ENCODE measurements around the gene CD8B. TPM values are rescaled to one million over a fixed set of nuclear protein-coding genes. Genes with fewer than 3 reads are reported as not detected.

CD8B gene
- total RNA-seq, 1 experiment from 2014 or later: 0.24 TPM

GRCh38 chr2:86776532-86776931 is 85.2 kb downstream of the CD8B start:
- Histone ChIP-seq H3K79me2 (ENCODE audit: insufficient read depth, low read length) (no peaks in the 10 kb centered on the region), H2BK12ac (ENCODE audit: insufficient read length, low read depth, low read length) (no peak overlapping the region), H3K4me1 (ENCODE audit: insufficient read depth, low read length) (no peaks in the 10 kb centered on the region), H3K23me2 (ENCODE audit: insufficient read length, low read depth, low read length, poor library complexity, severe bottlenecking) (no peaks in the 10 kb centered on the region), H3K4me2 (ENCODE audit: insufficient read depth, insufficient read length, low read length) (no peak overlapping the region), H4K20me1 (ENCODE audit: control insufficient read depth, insufficient read depth, insufficient read length) (no peaks in the 10 kb centered on the region), H2BK5ac (ENCODE audit: insufficient read length, low read length) (no peak overlapping the region), H3K23ac (ENCODE audit: insufficient read length, low read depth, low read length) (no peak overlapping the region), H3K9me3 (ENCODE audit: control insufficient read depth, low read depth, low read length) (no peaks in the 10 kb centered on the region), H2BK20ac (ENCODE audit: low read depth, low read length, poor library complexity, severe bottlenecking) (no peak overlapping the region), H2AK5ac (ENCODE audit: insufficient read length, low read length) (no peak overlapping the region), H3T11ph (ENCODE audit: low read length) (no peak overlapping the region), H3K79me1 (ENCODE audit: insufficient read depth, low read depth, low read length, poor library complexity, severe bottlenecking) (no peaks in the 10 kb centered on the region), H3K56ac (ENCODE audit: insufficient read length, low read depth, low read length) (no peak overlapping the region), H2BK15ac (ENCODE audit: low read depth, low read length) (no peak overlapping the region), H3K27ac (ENCODE audit: insufficient read length, low read depth, low read length) (no peak overlapping the region), H4K8ac (replicated peaks; ENCODE audit: insufficient read length, low read depth, low read length) (no peak overlapping the region), H3K14ac (ENCODE audit: insufficient read depth, low read length) (no peak overlapping the region), H2BK120ac (ENCODE audit: low read depth, low read length, poor library complexity, severe bottlenecking) (no peak overlapping the region), H2AFZ (ENCODE audit: low read length) (no peak overlapping the region), H3K18ac (ENCODE audit: insufficient read length, low read depth, low read length) (no peak overlapping the region), H4K5ac (ENCODE audit: insufficient read length, low read depth, low read length) (no peak overlapping the region), H4K91ac (ENCODE audit: insufficient read length, low read depth, low read length) (no peak overlapping the region), H3K4ac (ENCODE audit: low read depth, low read length) (no peak overlapping the region), H3K9ac (ENCODE audit: extremely low read depth, insufficient read length, low read length) (no peak overlapping the region), H3K27me3 (ENCODE audit: insufficient read depth, low read length) (no peaks in the 10 kb centered on the region)
- no CpG with 5 or more reads among the region's 7 CpGs for whole genome bisulfite sequencing (ENCODE audit: extremely low coverage, insufficient read length, low lambda C conversion rate)
- H3K4me1 Mint-ChIP-seq: peaks cover 5 to 21% of the 10 kb centered on the region in 2 experiments; a peak in 3 of 4 replicates
- peaks cover 1% of the 10 kb centered on the region; the same call in 1 of the 2 replicates for H3K27me3 Mint-ChIP-seq (ENCODE audit: low read depth)
- TF ChIP-seq, protein P1, sequence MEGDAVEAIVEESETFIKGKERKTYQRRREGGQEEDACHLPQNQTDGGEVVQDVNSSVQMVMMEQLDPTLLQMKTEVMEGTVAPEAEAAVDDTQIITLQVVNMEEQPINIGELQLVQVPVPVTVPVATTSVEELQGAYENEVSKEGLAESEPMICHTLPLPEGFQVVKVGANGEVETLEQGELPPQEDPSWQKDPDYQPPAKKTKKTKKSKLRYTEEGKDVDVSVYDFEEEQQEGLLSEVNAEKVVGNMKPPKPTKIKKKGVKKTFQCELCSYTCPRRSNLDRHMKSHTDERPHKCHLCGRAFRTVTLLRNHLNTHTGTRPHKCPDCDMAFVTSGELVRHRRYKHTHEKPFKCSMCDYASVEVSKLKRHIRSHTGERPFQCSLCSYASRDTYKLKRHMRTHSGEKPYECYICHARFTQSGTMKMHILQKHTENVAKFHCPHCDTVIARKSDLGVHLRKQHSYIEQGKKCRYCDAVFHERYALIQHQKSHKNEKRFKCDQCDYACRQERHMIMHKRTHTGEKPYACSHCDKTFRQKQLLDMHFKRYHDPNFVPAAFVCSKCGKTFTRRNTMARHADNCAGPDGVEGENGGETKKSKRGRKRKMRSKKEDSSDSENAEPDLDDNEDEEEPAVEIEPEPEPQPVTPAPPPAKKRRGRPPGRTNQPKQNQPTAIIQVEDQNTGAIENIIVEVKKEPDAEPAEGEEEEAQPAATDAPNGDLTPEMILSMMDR (conservative IDR thresholded peaks at IDR 0.05): no peak
- H3K36me3 Mint-ChIP-seq (ENCODE audit: insufficient read depth in 1 of 3, low read depth in 3 of 3): peaks cover 5 to 36% (median 29%) of the 10 kb centered on the region in 3 experiments; a peak in 6 of 7 replicates
- H3K9me3 Mint-ChIP-seq: no peaks in the 10 kb centered on the region
- DNase-seq: no peak
- no peak overlapping the region; a peak in 1 of 7 replicates for H3K27ac Mint-ChIP-seq
- H3K4me3 Mint-ChIP-seq: no peak overlapping the region
